Stomach (tissue), 9 donors: Measurements from ENCODE around the gene ITGB3. TPM values are rescaled to one million over a fixed set of nuclear protein-coding genes. Genes with fewer than 3 reads are reported as not detected.
A peak's percentile ranks its signal among the peaks of the same experiment; 100 is the strongest.

Experiments used
- DNase-seq, 2 donors: peaks; one replicate each; pipeline versions ENCODE4 v3.0.0 to v3.0.0-alpha.2; 2013 to 2019
- H3K27ac ChIP-seq, 5 donors: fragments of 200-600 bp in 4 of 5; sonication (generic) in 4 of 5; one replicate each; pipeline ENCODE4 v1.5.1; 2013 to 2019; ENCODE audit warnings: mild to moderate bottlenecking in 1 of 5, moderate library complexity in 1 of 5
- H3K27me3 ChIP-seq, 3 donors: fragments of 200-600 bp; sonication (generic); one replicate each; pipeline ENCODE4 v1.5.1; 2017 to 2019; ENCODE audit warnings: mixed run types in 1 of 3
- H3K36me3 ChIP-seq, 4 donors: fragments of 200-600 bp; sonication (generic); 1 replicate in 3 of 4; 2 replicates in 1 of 4; pipeline ENCODE4 v1.5.1; 2016 to 2019
- H3K4me1 ChIP-seq, 4 donors: fragments of 200-600 bp; sonication (generic); one replicate each; pipeline ENCODE4 v1.5.1; 2016 to 2019
- H3K4me3 ChIP-seq, 4 donors: fragments of 200-600 bp; sonication (generic) in 3 of 4; one replicate each; pipeline ENCODE4 v1.5.1; 2016 to 2019; ENCODE audit warnings: mild to moderate bottlenecking in 1 of 4
- H3K9me3 ChIP-seq, 4 donors: fragments of 200-600 bp; sonication (generic); one replicate each; pipeline ENCODE4 v1.5.1; 2016 to 2019
- CTCF ChIP-seq, 7 experiments: fragments of 450-650 bp in 4 of 7; fragments of 200-600 bp in 3 of 7; sonication (generic) in 3 of 7; IDR thresholded peaks; one replicate each; pipeline ENCODE4 v1.5.1; 2016 to 2019; ENCODE audit warnings: antibody characterized with exemption in 7 of 7, control low read depth in 2 of 7, mild to moderate bottlenecking in 1 of 7
- EP300 ChIP-seq: sonication (generic); formaldehyde crosslinking; IDR thresholded peaks from one replicate; pipeline ENCODE4 v1.6.1; 2017; ENCODE audit warnings: antibody characterized with exemption
- POLR2A ChIP-seq, 4 donors: fragments of 450-650 bp; IDR thresholded peaks; one replicate each; pipeline ENCODE4 v1.6.1; 2016; ENCODE audit warnings: antibody characterized with exemption in 4 of 4, control low read depth in 2 of 4, mild to moderate bottlenecking in 1 of 4, moderate library complexity in 1 of 4
- POLR2AphosphoS5 ChIP-seq, 3 donors: sonication (generic); formaldehyde crosslinking; IDR thresholded peaks; one replicate each; pipeline ENCODE4 v1.6.1; 2016; ENCODE audit warnings: antibody characterized with exemption in 3 of 3
- WGBS, 5 donors: extraction: QIAGEN DNeasy Blood & Tissue Kit in 3 of 5; methylation state at CpG; one replicate each; pipeline versions ENCODE4 v1.1.5 to v1.1.7; 2013 to 2018; 5-methylcytosine and 5-hydroxymethylcytosine counted together
- intact Hi-C: fragments of 100-400 bp; cut with DNase I; formaldehyde crosslinking; loops from one replicate; pipeline ENCODE4 v1.15.1; 2023; ENCODE audit warnings: low total_unique reads
- polyA plus RNA-seq, 3 donors: library from polyadenylated mRNA; stranded (reverse); fragments of 200-250 nt; gene quantifications; one replicate each; pipeline ENCODE4 v1.2.3, GENCODE V29; 2013
- total RNA-seq, 5 donors: library from RNA; depleted of rRNA; stranded (reverse); fragments of >200 nt; gene quantifications; one replicate each; pipeline versions ENCODE4 v1.1.0 to v1.2.3, GENCODE V29; 2014 to 2016
- donor health status: healthy with polysubstance abuse.
- donor health status: Bipolar disorder and iron deficiency.
- donor health status: healthy.

ITGB3 gene
- total and polyA plus RNA-seq, 8 donors: 1.0 to 29.8 (median 7.1) TPM; not detected in 1

- intact Hi-C loops: no loop called here
- no peak overlapping the region for H3K4me3 ChIP-seq
Observed at GRCh38 chr17:47274319-47275069, 20.9 kb downstream of the ITGB3 start.

GRCh38 chr17:47275245-47275984 lies 21.8 kb downstream of the ITGB3 start:
- Histone ChIP-seq H3K27me3 (no peaks in the 10 kb centered on the region), H3K4me1 (peaks cover 47 to 63% (median 56%) of the 10 kb centered on the region in 4 donors), H3K9me3 (no peaks in the 10 kb centered on the region), H3K36me3 (no peaks in the 10 kb centered on the region), H3K4me3 (no peak overlapping the region), H3K27ac (peak overlapping the region; percentile 16 to 89 (median 82))
- intact Hi-C loops: no loop called here
- TF ChIP-seq EP300 (no peak), POLR2A (IDR thresholded peaks at IDR 0.05) (no peak), POLR2AphosphoS5 (IDR thresholded peaks at IDR 0.05) (peak in 2 of 3 donors; percentile 47 to 80)
- WGBS, 5 donors: 21 to 32% (median 25%) methylated on average over 13 of the region's 13 CpGs
- peak; percentile 66 to 92 for DNase-seq

More at GRCh38 chr17:47274319-47275069, 20.9 kb downstream of the ITGB3 start:
- peak overlapping the region in 4 of 5 donors; percentile 77 to 89 (median 86) for H3K27ac ChIP-seq
- H3K4me1 ChIP-seq: peaks cover 40 to 54% (median 48%) of the 10 kb centered on the region in 4 donors
- WGBS, 5 donors: 81 to 92% (median 88%) methylated on average over 5 of the region's 5 CpGs
- H3K9me3 ChIP-seq: no peaks in the 10 kb centered on the region
- no peak for DNase-seq
- no peaks in the 10 kb centered on the region for H3K36me3 ChIP-seq
- no peaks in the 10 kb centered on the region for H3K27me3 ChIP-seq
- TF ChIP-seq EP300 (no peak), POLR2A (IDR thresholded peaks at IDR 0.05) (no peak), CTCF (IDR thresholded peaks at IDR 0.05) (no peak), POLR2AphosphoS5 (IDR thresholded peaks at IDR 0.05) (no peak)

GRCh38 chr17:47276444-47276843 lies 22.8 kb downstream of the ITGB3 start:
- Histone ChIP-seq H3K27me3 (no peaks in the 10 kb centered on the region), H3K4me3 (no peak overlapping the region), H3K9me3 (no peaks in the 10 kb centered on the region), H3K36me3 (no peaks in the 10 kb centered on the region), H3K27ac (peak overlapping the region; percentile 16 to 89 (median 82)), H3K4me1 (peaks cover 47 to 68% (median 58%) of the 10 kb centered on the region in 4 donors)
- intact Hi-C loops: no loop called here
- TF ChIP-seq EP300: no peak
- no peak for TF ChIP-seq CTCF (IDR thresholded peaks at IDR 0.05)
- TF ChIP-seq POLR2AphosphoS5 (IDR thresholded peaks at IDR 0.05): no peak
- 61 to 75% (median 69%) methylated on average over 3 of the region's 3 CpGs for WGBS, 5 donors
- DNase-seq: peak in 1 of 2 donors; percentile 26

GRCh38 chr17:47276868-47277267 lies 23.2 kb downstream of the ITGB3 start:
- Histone ChIP-seq H3K4me1 (peaks cover 47 to 68% (median 58%) of the 10 kb centered on the region in 4 donors), H3K27ac (peak overlapping the region; percentile 16 to 89 (median 82)), H3K36me3 (no peaks in the 10 kb centered on the region), H3K9me3 (no peaks in the 10 kb centered on the region), H3K27me3 (no peaks in the 10 kb centered on the region), H3K4me3 (no peak overlapping the region)
- intact Hi-C loops: no loop called here
- DNase-seq: peak; percentile 64 to 89
- WGBS, 5 donors: 25 to 38% (median 28%) methylated on average over 10 of the region's 10 CpGs
- no peak for TF ChIP-seq POLR2A (IDR thresholded peaks at IDR 0.05)
- TF ChIP-seq CTCF (IDR thresholded peaks at IDR 0.05): no peak
- no peak for TF ChIP-seq POLR2AphosphoS5 (IDR thresholded peaks at IDR 0.05)
- TF ChIP-seq EP300: no peak
